Fibroblast of skin of scalp (primary cell): ENCODE results near the gene PABPC5. TPM values are rescaled to one million over a fixed set of nuclear protein-coding genes. Genes with fewer than 3 reads are reported as not detected.
A peak's percentile ranks its signal among the peaks of the same experiment; 100 is the strongest.

Experiments
- DNase-seq: peaks from one replicate; pipeline ENCODE4 v3.0.0-alpha.2; 2013
- polyA plus RNA-seq, 2 experiments: library from polyadenylated mRNA; unstranded; fragments of 120-200 nt; gene quantifications; one replicate each; pipeline ENCODE4 v1.2.1, GENCODE V29; 2013; ENCODE audit not compliant: insufficient read length in 2 of 2

PABPC5 gene
- 2.8 TPM for polyA plus RNA-seq (2013, experiment 1 of 2; ENCODE audit: insufficient read length)
- 3.1 TPM for polyA plus RNA-seq (2013, experiment 2 of 2; ENCODE audit: insufficient read length)

DNA sequence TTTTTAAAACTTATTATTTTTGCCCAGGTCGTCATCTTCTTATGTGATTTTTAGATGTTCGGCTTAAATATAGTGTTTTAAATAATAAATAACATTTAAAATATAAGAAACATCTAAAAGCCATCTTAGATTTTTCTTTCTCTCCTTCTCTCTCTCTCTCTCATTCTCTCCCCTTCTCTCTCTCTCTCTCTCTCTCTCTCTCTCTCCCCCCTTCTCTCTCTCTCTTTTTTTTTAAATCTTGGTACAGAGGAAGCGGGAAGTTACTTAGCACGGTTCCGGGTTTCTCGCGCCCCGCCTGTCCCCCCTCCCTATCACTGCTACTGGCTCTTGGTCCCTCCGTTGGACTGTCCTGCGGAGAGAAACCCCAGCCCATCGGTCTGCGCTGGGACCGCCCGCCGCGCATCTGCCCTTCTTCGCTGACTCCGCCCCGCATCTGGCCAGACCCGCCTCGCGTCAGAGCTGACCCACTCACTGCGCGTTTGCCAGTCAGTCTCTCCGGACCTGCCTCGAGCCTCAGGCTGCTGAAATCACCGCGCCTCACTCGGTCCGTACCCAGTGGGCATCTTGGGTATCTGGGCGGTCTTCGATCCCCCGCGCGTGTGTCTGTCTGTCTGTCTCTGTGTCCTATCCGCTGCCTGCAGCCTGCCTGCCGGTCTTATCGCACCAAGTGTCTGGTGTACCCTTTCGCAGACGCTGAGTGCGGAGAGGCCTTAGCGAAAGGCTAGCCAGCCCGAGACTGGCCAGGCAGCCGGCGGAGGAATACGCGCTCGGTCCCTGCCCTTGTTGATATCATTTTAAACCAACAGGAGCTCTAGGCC, at the start of gene PABPC5:
PABPC5 (plus strand) TSS at position 489 of the 818 bp plus-strand sequence. CDS start 739 bp downstream, outside the sequence.
- peak; percentile 91 for DNase-seq

DNA sequence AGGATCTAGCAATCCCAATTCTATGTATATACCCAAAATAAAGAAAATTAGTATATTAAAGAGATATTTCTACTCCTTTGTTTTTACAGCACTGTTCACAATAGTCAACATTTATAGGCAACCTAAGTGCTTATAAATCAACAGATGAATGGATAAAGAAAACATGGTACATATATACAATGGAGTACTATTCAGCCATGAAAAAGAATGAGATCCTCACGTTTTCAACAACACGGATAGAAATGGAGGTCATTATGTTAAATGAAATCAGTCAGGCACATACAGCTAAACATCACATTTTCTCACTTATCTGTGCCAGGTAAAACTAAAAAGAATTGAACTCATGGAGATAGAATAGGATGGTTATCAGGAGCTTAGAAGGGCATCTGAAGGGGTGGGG, 45.6 kb upstream of the PABPC5 start:
- no peak for DNase-seq

DNA sequence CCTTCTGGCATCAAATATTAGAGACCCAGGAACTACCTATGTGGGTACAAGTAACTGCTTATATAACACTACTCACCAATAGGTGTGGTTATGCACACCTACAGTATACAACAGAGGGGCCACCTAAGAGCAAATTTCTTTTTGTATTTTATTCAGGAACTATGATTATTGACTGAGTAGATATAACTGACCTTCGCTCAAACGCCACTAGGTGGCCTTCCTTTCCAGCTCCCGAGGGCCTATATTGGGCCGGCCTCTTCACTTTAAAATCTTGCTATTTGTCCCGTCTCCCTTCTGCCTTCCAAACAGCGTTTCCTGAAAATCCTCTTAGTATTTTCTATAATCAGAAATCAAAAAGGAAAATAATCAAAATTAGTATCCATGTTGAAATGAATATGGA, 19.9 kb upstream of the PABPC5 start:
- DNase-seq: peak; percentile 1

DNA sequence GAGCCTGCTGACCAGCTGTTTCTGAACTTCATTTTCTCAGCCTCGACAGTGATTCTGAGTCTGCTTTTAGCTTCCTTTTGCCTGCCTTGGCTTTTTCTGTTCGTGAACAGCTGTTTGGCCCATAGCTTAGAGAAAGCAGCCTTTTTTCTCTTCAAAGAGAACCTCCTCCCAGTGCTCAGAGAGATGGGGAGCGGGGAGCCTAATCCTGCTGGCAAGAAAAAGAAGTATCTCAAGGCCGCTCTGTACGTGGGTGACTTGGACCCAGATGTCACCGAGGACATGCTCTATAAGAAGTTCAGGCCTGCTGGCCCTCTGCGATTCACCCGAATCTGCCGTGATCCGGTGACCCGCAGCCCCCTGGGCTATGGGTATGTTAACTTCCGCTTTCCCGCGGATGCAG, 756 bp downstream of the PABPC5 start:
- peak; percentile 3 for DNase-seq
